IMR-90 (cell line): Measurements from ENCODE around the gene MRPL10. TPM values are rescaled to one million over a fixed set of nuclear protein-coding genes. Genes with fewer than 3 reads are reported as not detected.

Experiments used
- ATAC-seq: fragments of 200-7000 bp; cut with Tn5 transposase; 2 replicates; pipeline ENCODE4 v1.9.1; 2020; ENCODE audit warnings: low read depth, mild to moderate bottlenecking, moderate library complexity
- BruUV-seq: library from RNA; stranded (reverse); fragments of 400-500 nt; replicated peaks from 2 replicates; lab custom pipeline; 2021; lab: Mats Ljungman, UMichigan
- CTCF ChIA-PET: fragments of 300-600 bp; formaldehyde crosslinking; extraction: SDS; loops from one replicate; lab custom pipeline; 2021; ENCODE audit warnings: antibody characterized with exemption; lab: Yijun Ruan, JAX
- POLR2A ChIA-PET: fragments of 300-600 bp; sonication (Branson Sonifier 250); formaldehyde crosslinking; loops from one replicate; lab custom pipeline; 2022; ENCODE audit warnings: antibody characterized with exemption; ENCODE audit not compliant: unreplicated experiment; lab: Charles Lee
- DNase-seq: peaks from one replicate; pipeline ENCODE4 v3.0.0; 2013
- H2AFZ ChIP-seq: replicated peaks from 2 replicates; pipeline ENCODE3; 2013; ENCODE audit warnings: low read length, mild to moderate bottlenecking; ENCODE audit not compliant: poor library complexity
- H2AK5ac ChIP-seq: 2 replicates; pipeline ENCODE4 v1.6.1; 2013; ENCODE audit warnings: low read depth, low read length, inconsistent platforms
- H2AK9ac ChIP-seq: replicated peaks from 2 replicates; pipeline ENCODE3; 2013; ENCODE audit warnings: mild to moderate bottlenecking, low read depth, low read length, moderate library complexity; ENCODE audit not compliant: poor library complexity
- H2BK120ac ChIP-seq: 2 replicates; pipeline ENCODE4 v1.6.1; 2013; ENCODE audit warnings: low read depth, low read length, inconsistent platforms
- H2BK15ac ChIP-seq: 3 replicates; pipeline ENCODE4 v1.6.1; 2013; ENCODE audit warnings: low read depth, low read length, inconsistent platforms
- H2BK20ac ChIP-seq: 2 replicates; pipeline ENCODE4 v1.6.1; 2013; ENCODE audit warnings: low read depth, mild to moderate bottlenecking, inconsistent platforms, low read length, moderate library complexity
- H2BK5ac ChIP-seq: 2 replicates; pipeline ENCODE4 v1.6.1; 2013; ENCODE audit warnings: mild to moderate bottlenecking, low read depth, low read length, inconsistent platforms; ENCODE audit not compliant: poor library complexity, severe bottlenecking
- H3K14ac ChIP-seq: replicated peaks from 2 replicates; pipeline ENCODE4 v1.6.1; 2013; ENCODE audit warnings: low read depth, low read length, inconsistent platforms
- H3K18ac ChIP-seq: 2 replicates; pipeline ENCODE4 v1.6.1; 2013; ENCODE audit warnings: low read depth, low read length, control low read depth
- H3K23ac ChIP-seq: 2 replicates; pipeline ENCODE4 v1.6.1; 2013; ENCODE audit warnings: low read depth, low read length, inconsistent platforms
- H3K27ac ChIP-seq: 2 replicates; pipeline ENCODE4 v1.5.1; 2013; ENCODE audit warnings: mild to moderate bottlenecking, control low read depth, low read length; ENCODE audit not compliant: insufficient read depth
- H3K27me3 ChIP-seq: 2 replicates; pipeline ENCODE4 v1.6.1; 2013; ENCODE audit warnings: low read length; ENCODE audit not compliant: control insufficient read depth, insufficient read depth
- H3K36me3 ChIP-seq: 2 replicates; pipeline ENCODE4 v1.6.1; 2013; ENCODE audit warnings: low read length, mixed read lengths; ENCODE audit not compliant: control insufficient read depth, insufficient read depth
- H3K4ac ChIP-seq: 2 replicates; pipeline ENCODE4 v1.6.1; 2013; ENCODE audit warnings: low read depth, low read length, inconsistent platforms
- H3K4me1 ChIP-seq: 2 replicates; pipeline ENCODE4 v1.6.1; 2013; ENCODE audit warnings: low read length, mixed read lengths; ENCODE audit not compliant: control insufficient read depth, insufficient read depth
- H3K4me2 ChIP-seq: 2 replicates; pipeline ENCODE4 v1.6.1; 2013; ENCODE audit warnings: low read depth, mild to moderate bottlenecking, control low read depth, low read length, moderate library complexity
- H3K4me3 ChIP-seq: 2 replicates; pipeline ENCODE4 v1.5.1; 2013; ENCODE audit warnings: low read depth, mild to moderate bottlenecking, control low read depth, low read length, moderate library complexity; ENCODE audit not compliant: insufficient read depth
- H3K56ac ChIP-seq: 2 replicates; pipeline ENCODE4 v1.6.1; 2013; ENCODE audit warnings: low read length, inconsistent platforms; ENCODE audit not compliant: insufficient read depth; ENCODE audit errors: extremely low read depth
- H3K79me1 ChIP-seq, 2 experiments: 2 replicates each; pipeline ENCODE4 v1.6.1; 2013; ENCODE audit warnings: low read length in 2 of 2, inconsistent platforms in 1 of 2, low read depth in 1 of 2
- H3K9ac ChIP-seq: 2 replicates; pipeline ENCODE4 v1.6.1; 2013; ENCODE audit warnings: low read depth, low read length, control low read depth
- H3K9me1 ChIP-seq: 2 replicates; pipeline ENCODE4 v1.6.1; 2013; ENCODE audit warnings: low read length, inconsistent platforms; ENCODE audit not compliant: insufficient read depth
- H3K9me3 ChIP-seq: 2 replicates; pipeline ENCODE4 v1.6.1; 2013; ENCODE audit warnings: low read length; ENCODE audit not compliant: control insufficient read depth, insufficient read depth
- H4K20me1 ChIP-seq: 2 replicates; pipeline ENCODE4 v1.6.1; 2013; ENCODE audit warnings: low read length, inconsistent platforms; ENCODE audit not compliant: insufficient read depth
- H4K5ac ChIP-seq: 2 replicates; pipeline ENCODE4 v1.6.1; 2013; ENCODE audit warnings: mild to moderate bottlenecking, low read depth, low read length, control low read depth
- H4K8ac ChIP-seq, 2 experiments: 2 replicates each; pipeline ENCODE4 v1.6.1; 2013; ENCODE audit warnings: low read depth in 2 of 2, low read length in 2 of 2, control low read depth in 1 of 2, inconsistent platforms in 1 of 2
- H4K91ac ChIP-seq: 2 replicates; pipeline ENCODE4 v1.6.1; 2013; ENCODE audit warnings: low read depth, low read length, inconsistent platforms; ENCODE audit not compliant: insufficient read depth
- BHLHE40 ChIP-seq: fragments of 150-350 bp; IDR thresholded peaks from 2 replicates; pipeline ENCODE4 v1.6.1; 2016; ENCODE audit warnings: mild to moderate bottlenecking, low read depth, low read length
- CEBPB ChIP-seq: IDR thresholded peaks from 2 replicates; pipeline ENCODE4 v1.6.1; 2012; ENCODE audit warnings: low read depth, low read length, improper control_type of control experiment
- CHD1 ChIP-seq: IDR thresholded peaks from 2 replicates; pipeline ENCODE4 v1.6.1; 2012; ENCODE audit warnings: low read depth, low read length, improper control_type of control experiment
- MAFK ChIP-seq: IDR thresholded peaks from 2 replicates; pipeline ENCODE4 v1.6.1; 2012; ENCODE audit warnings: low read depth, low read length, improper control_type of control experiment
- MAZ ChIP-seq: IDR thresholded peaks from 2 replicates; pipeline ENCODE4 v1.6.1; 2012; ENCODE audit warnings: low read depth, mild to moderate bottlenecking, low read length, improper control_type of control experiment, moderate library complexity, borderline replicate concordance
- MXI1 ChIP-seq: IDR thresholded peaks from 2 replicates; pipeline ENCODE4 v1.6.1; 2012; ENCODE audit warnings: low read depth, mild to moderate bottlenecking, low read length, moderate library complexity, borderline replicate concordance
- NFE2L2 ChIP-seq: fragments of 150-350 bp; IDR thresholded peaks from 2 replicates; pipeline ENCODE4 v1.6.1; 2016; ENCODE audit warnings: low read depth, mild to moderate bottlenecking, low read length
- POLR2A ChIP-seq: IDR thresholded peaks from 2 replicates; pipeline ENCODE4 v1.6.1; 2012; ENCODE audit warnings: mild to moderate bottlenecking, low read depth, low read length
- RAD21 ChIP-seq: IDR thresholded peaks from 2 replicates; pipeline ENCODE4 v1.6.1; 2012; ENCODE audit warnings: low read length, improper control_type of control experiment
- RCOR1 ChIP-seq: IDR thresholded peaks from 2 replicates; pipeline ENCODE4 v1.6.1; 2012; ENCODE audit warnings: mild to moderate bottlenecking, low read length, improper control_type of control experiment; ENCODE audit not compliant: insufficient replicate concordance
- RFX5 ChIP-seq: IDR thresholded peaks from 2 replicates; pipeline ENCODE4 v1.8.0; 2012; ENCODE audit warnings: low read depth, mild to moderate bottlenecking, low read length, moderate library complexity
- SMC3 ChIP-seq: fragments of 150-350 bp; IDR thresholded peaks from 2 replicates; pipeline ENCODE4 v1.6.1; 2016; ENCODE audit warnings: low read depth, mild to moderate bottlenecking, antibody characterized with exemption, low read length, moderate library complexity
- USF2 ChIP-seq: fragments of 150-350 bp; IDR thresholded peaks from 2 replicates; pipeline ENCODE4 v1.6.1; 2017; ENCODE audit warnings: mild to moderate bottlenecking, antibody characterized with exemption, low read length, low read depth
- WGBS, 2 experiments: methylation state at CpG; one replicate each; pipeline versions ENCODE4 v1.1.5 to v1.1.7; 2013; ENCODE audit warnings: missing lambda C conversion rate in 2 of 2; ENCODE audit not compliant: insufficient read length in 1 of 2; ENCODE audit errors: extremely low coverage in 2 of 2; 5-methylcytosine and 5-hydroxymethylcytosine counted together
- dilution Hi-C: fragments of 300-500 bp; cut with HindIII; formaldehyde crosslinking; loops from one replicate; pipeline ENCODE4 v1.14.3; 2018; ENCODE audit warnings: low sequenced_read_pairs; ENCODE audit not compliant: unreplicated experiment
- in situ Hi-C: fragments of 300-500 bp; cut with MboI; formaldehyde crosslinking; loops from 3 replicates; pipeline ENCODE4 v1.14.3; 2019; ENCODE audit warnings: low sequenced_read_pairs, inconsistent platforms, mixed read lengths
- intact Hi-C: fragments of 100-400 bp; cut with micrococcal nuclease; formaldehyde crosslinking; loops from 2 replicates; pipeline ENCODE4 v1.10.0; 2022
- polyA plus RNA-seq, 3 experiments: library from polyadenylated mRNA; depleted of rRNA; stranded (reverse); fragments of >200 nt; gene quantifications; 2 replicates each; pipeline ENCODE4 v1.2.3, GENCODE V29; 2012; ENCODE audit warnings: low replicate concordance in 1 of 3
- total RNA-seq: library from RNA; depleted of rRNA; stranded (reverse); fragments of >200 nt; gene quantifications from 2 replicates; pipeline ENCODE4 v1.2.3, GENCODE V29; 2012

The MRPL10 gene
- total and polyA plus RNA-seq, 2 of the 4 experiments (the other 2 are of a cell fraction), result 32.3 to 61.8 TPM

GRCh38 chr17:47867813-47868533 is 36.6 kb upstream of the MRPL10 start:
- H3K14ac ChIP-seq, result no peak overlapping the region
- TF ChIP-seq MAZ (no peak), MAFK (no peak), RAD21 (no peak), POLR2A (no peak), NFE2L2 (no peak), CEBPB (no peak), BHLHE40 (no peak), SMC3 (no peak), RCOR1 (no peak), CHD1 (no peak), USF2 (no peak), RFX5 (no peak), MXI1 (no peak)
- H2BK15ac ChIP-seq, result no peak overlapping the region
- H3K56ac ChIP-seq, result no peak overlapping the region
- no peak overlapping the region for H4K91ac ChIP-seq
- in situ Hi-C loops, result no loop called here
- H3K4me1 ChIP-seq, result peaks cover 4% of the 10 kb centered on the region
- CTCF ChIA-PET, result no interaction called here
- H3K4ac ChIP-seq, result no peak overlapping the region
- H3K18ac ChIP-seq, result no peak overlapping the region
- no peak overlapping the region for H2BK5ac ChIP-seq
- no peak overlapping the region for H4K5ac ChIP-seq
- DNase-seq, result no peak
- peaks cover 3% of the 10 kb centered on the region; the same call in 1 of the 2 replicates for H3K9me3 ChIP-seq
- H3K36me3 ChIP-seq, result no peaks in the 10 kb centered on the region
- no peaks in the 10 kb centered on the region for H3K9me1 ChIP-seq
- H4K8ac ChIP-seq, result no peak overlapping the region
- H3K27me3 ChIP-seq, result peaks cover 42% of the 10 kb centered on the region
- WGBS, 2 experiments, result 87% methylated on average over 3 of the region's 11 CpGs; no CpG with 5 or more reads in 1 of the 2 experiments
- POLR2A ChIA-PET, result no interaction called here
- no peak overlapping the region for H3K27ac ChIP-seq
- no peak overlapping the region for H2AFZ ChIP-seq
- H4K20me1 ChIP-seq, result no peaks in the 10 kb centered on the region
- ATAC-seq, result no peak
- no peaks in the 10 kb centered on the region for H3K79me1 ChIP-seq
- intact Hi-C loops, result no loop called here
- H2BK120ac ChIP-seq, result no peak overlapping the region
- peak overlapping the region; percentile 43; the same call in 1 of the 2 replicates for H2AK5ac ChIP-seq
- no peak overlapping the region for H3K23ac ChIP-seq
- H2AK9ac ChIP-seq, result no peak overlapping the region
- H3K9ac ChIP-seq, result no peak overlapping the region
- BruUV-seq, result no TSS peak
- no peak overlapping the region for H2BK20ac ChIP-seq
- no peak overlapping the region for H3K4me2 ChIP-seq
- H3K4me3 ChIP-seq, result no peak overlapping the region
- dilution Hi-C loops, result no loop called here
